Fibroblast of lung (primary cell): ENCODE results near the gene GTF2H2.
"Not testable (repeated sequence)": the region's sequence is repeated elsewhere in the genome, so short reads cannot be mapped to it uniquely, and the experiment has no call there.

Experiments used
- CTCF ChIP-seq, 2 donors: IDR thresholded peaks in 1 of 2; conservative IDR thresholded peaks in 1 of 2; 1 replicate in 1 of 2; 2 replicates in 1 of 2; pipeline ENCODE4 v1.5.1; 2011 to 2012; ENCODE audit warnings: low read length in 2 of 2, control low read depth in 1 of 2, inconsistent platforms in 1 of 2, low read depth in 1 of 2, mild to moderate bottlenecking in 1 of 2
- EZH2 ChIP-seq: IDR thresholded peaks from 2 replicates; pipeline ENCODE4 v1.5.1; 2012; ENCODE audit warnings: low read length, control low read depth, mild to moderate bottlenecking; ENCODE audit errors: missing control alignments

DNA sequence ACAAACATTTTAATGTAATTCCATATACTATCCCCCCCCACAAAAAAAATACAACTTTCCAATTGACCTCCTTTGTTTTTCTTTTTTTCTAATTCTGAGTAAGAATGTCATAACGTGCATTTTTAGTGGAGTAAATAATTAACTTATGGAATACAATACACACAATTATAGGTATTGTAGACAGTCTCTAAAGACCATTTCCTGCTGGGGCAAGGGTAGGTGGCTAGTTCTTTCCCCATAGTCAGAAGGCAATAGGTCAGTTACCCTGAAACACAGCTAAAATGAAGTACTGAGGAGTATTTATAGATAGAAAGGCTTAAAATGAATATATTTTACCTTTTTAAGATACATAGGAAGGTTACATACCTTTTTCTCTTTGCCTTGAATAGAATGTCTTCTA lies 6.2 kb downstream of the GTF2H2 start:
- not testable (repeated sequence) for TF ChIP-seq CTCF (conservative IDR thresholded peaks at IDR 0.05 in 1 of 2, IDR thresholded peaks at IDR 0.05 in 1 of 2; ENCODE audit: low read depth in 1 of 2, low read length in 2 of 2); EZH2
